Measurements from ENCODE around the gene SLC2A13. TPM values are rescaled to one million over a fixed set of nuclear protein-coding genes. Genes with fewer than 3 reads are reported as not detected.
"Not testable (repeated sequence)": the region's sequence is repeated elsewhere in the genome, so short reads cannot be mapped to it uniquely, and the experiment has no call there.

SLC2A13 gene
- total RNA-seq, 1 donor from 2014 or later, result 15.8 TPM

DNA sequence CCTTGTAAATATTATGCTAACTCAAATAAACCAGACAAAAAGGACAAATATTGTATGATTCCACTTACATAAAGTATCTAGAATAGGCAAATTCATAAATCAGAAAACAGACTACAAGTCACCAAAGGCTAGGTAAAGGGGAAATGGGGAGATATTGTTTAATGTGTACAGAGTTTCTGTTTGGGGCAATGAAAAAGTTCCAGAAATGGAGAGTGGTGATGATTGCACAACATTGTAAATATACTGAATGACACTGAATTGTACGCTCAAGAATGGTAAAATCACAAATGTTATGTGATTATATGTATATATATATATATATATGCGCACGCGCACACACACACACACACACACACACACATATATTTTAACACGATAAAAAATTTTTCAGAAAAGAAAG, 182.5 kb downstream of the SLC2A13 start:
- Mint-ChIP-seq H3K9me3 (ENCODE audit: unreplicated experiment) (no peaks in the 10 kb centered on the region), H3K4me3 (ENCODE audit: unreplicated experiment) (no peak overlapping the region), H3K27me3 (ENCODE audit: unreplicated experiment) (no peaks in the 10 kb centered on the region), H3K36me3 (ENCODE audit: low read depth, unreplicated experiment) (no peaks in the 10 kb centered on the region), H3K4me1 (ENCODE audit: unreplicated experiment) (no peaks in the 10 kb centered on the region), H3K27ac (ENCODE audit: unreplicated experiment) (no peak overlapping the region)
- DNase-seq (ENCODE audit: low spot score), result no peak
- TF ChIP-seq, protein P1, sequence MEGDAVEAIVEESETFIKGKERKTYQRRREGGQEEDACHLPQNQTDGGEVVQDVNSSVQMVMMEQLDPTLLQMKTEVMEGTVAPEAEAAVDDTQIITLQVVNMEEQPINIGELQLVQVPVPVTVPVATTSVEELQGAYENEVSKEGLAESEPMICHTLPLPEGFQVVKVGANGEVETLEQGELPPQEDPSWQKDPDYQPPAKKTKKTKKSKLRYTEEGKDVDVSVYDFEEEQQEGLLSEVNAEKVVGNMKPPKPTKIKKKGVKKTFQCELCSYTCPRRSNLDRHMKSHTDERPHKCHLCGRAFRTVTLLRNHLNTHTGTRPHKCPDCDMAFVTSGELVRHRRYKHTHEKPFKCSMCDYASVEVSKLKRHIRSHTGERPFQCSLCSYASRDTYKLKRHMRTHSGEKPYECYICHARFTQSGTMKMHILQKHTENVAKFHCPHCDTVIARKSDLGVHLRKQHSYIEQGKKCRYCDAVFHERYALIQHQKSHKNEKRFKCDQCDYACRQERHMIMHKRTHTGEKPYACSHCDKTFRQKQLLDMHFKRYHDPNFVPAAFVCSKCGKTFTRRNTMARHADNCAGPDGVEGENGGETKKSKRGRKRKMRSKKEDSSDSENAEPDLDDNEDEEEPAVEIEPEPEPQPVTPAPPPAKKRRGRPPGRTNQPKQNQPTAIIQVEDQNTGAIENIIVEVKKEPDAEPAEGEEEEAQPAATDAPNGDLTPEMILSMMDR (IDR thresholded peaks at IDR 0.05; ENCODE audit: unreplicated experiment), result no peak

DNA sequence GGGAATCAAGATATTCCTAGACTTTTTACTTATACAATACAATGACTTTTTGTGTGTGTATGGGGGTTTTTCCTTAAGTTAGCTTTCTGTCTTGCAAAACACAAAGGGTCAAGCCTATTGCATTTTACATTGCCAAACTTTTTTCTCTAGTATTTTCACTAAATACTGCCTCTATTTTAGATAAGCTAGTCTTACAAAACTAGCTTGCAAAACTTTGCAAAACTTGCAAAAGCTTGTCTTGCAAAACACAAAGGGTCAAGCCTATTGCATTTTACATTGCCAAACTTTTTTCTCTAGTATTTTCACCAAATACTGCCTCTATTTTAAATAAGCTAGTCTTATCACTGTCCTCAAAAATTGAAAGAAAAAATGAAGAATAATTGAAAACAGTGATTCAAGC, 183.3 kb downstream of the SLC2A13 start:
- H3K4me3 Mint-ChIP-seq (ENCODE audit: unreplicated experiment); H3K27me3 Mint-ChIP-seq (ENCODE audit: unreplicated experiment); H3K9me3 Mint-ChIP-seq (ENCODE audit: unreplicated experiment); H3K27ac Mint-ChIP-seq (ENCODE audit: unreplicated experiment); H3K36me3 Mint-ChIP-seq (ENCODE audit: low read depth, unreplicated experiment); H3K4me1 Mint-ChIP-seq (ENCODE audit: unreplicated experiment); DNase-seq (ENCODE audit: low spot score): not testable (repeated sequence)

DNA sequence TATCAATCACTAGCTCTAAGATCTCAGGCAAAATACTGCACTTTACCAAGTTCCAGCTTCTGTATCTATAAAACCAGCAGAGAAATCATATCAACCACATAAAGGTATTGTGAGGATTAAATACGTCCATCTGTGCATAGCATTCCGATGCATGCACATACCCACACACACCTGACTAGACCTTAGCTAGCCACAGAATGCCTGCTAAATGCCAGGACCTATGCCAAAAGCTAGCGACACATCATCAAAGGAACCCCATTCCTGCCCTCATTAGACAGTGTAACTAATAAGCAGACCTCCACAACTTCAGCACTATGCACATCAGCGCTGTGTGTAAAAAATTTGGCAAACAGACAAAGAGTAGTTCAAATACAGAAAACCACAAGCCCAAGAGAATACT, 185.2 kb downstream of the SLC2A13 start:
- Mint-ChIP-seq H3K27ac (ENCODE audit: unreplicated experiment) (no peak overlapping the region), H3K4me3 (ENCODE audit: unreplicated experiment) (no peak overlapping the region), H3K4me1 (ENCODE audit: unreplicated experiment) (peaks cover 3% of the 10 kb centered on the region), H3K36me3 (ENCODE audit: low read depth, unreplicated experiment) (no peaks in the 10 kb centered on the region), H3K27me3 (ENCODE audit: unreplicated experiment) (no peaks in the 10 kb centered on the region), H3K9me3 (ENCODE audit: unreplicated experiment) (no peaks in the 10 kb centered on the region)
- TF ChIP-seq, protein P1 (IDR thresholded peaks at IDR 0.05; ENCODE audit: unreplicated experiment), result no peak
- no peak for DNase-seq (ENCODE audit: low spot score)

DNA sequence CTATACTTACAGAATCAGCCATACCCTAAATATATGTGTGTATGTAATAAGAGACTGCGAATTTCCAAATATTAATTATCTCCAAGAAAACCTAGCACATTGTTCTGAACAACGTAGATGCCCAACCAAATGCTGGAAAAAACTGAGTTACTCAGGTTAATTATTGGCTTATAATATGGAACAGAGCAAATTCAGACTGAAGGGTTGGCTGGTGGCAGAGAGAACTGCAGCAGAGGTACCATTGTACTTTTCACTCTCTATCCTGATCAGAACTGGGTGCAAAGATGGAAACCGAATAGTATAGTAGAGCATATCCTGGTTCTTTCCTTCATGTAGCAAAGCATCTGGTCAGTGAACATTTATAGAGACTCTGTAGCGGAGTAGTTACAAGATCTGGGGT, 185.7 kb downstream of the SLC2A13 start:
- peaks cover 3% of the 10 kb centered on the region for H3K4me1 Mint-ChIP-seq (ENCODE audit: unreplicated experiment)
- H3K27me3 Mint-ChIP-seq (ENCODE audit: unreplicated experiment), result no peaks in the 10 kb centered on the region
- H3K4me3 Mint-ChIP-seq (ENCODE audit: unreplicated experiment), result no peak overlapping the region
- no peak for DNase-seq (ENCODE audit: low spot score)
- no peaks in the 10 kb centered on the region for H3K36me3 Mint-ChIP-seq (ENCODE audit: low read depth, unreplicated experiment)
- no peak overlapping the region for H3K27ac Mint-ChIP-seq (ENCODE audit: unreplicated experiment)
- no peaks in the 10 kb centered on the region for H3K9me3 Mint-ChIP-seq (ENCODE audit: unreplicated experiment)
- TF ChIP-seq, protein P1 (IDR thresholded peaks at IDR 0.05; ENCODE audit: unreplicated experiment), result no peak

DNA sequence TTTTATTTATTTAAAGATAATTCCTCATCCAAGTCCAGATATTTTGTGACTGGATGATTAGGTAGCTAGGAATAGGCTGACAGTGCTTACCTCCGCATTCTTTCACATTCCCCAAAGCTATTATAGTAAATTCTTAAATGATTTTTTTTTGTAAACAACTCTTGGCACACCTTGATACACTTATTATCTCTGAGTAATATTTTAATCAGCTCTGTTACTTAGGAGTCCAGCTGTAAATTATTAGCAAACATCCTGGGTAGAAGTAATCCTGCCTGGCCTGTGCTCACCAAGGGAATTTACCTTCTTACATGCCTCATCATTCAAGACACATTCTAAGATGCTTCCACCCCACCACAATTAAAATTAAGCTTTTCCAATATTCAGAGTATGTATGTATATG, 186.1 kb downstream of the SLC2A13 start:
- H3K4me3 Mint-ChIP-seq (ENCODE audit: unreplicated experiment), result no peak overlapping the region
- TF ChIP-seq, protein P1 (IDR thresholded peaks at IDR 0.05; ENCODE audit: unreplicated experiment), result no peak

DNA sequence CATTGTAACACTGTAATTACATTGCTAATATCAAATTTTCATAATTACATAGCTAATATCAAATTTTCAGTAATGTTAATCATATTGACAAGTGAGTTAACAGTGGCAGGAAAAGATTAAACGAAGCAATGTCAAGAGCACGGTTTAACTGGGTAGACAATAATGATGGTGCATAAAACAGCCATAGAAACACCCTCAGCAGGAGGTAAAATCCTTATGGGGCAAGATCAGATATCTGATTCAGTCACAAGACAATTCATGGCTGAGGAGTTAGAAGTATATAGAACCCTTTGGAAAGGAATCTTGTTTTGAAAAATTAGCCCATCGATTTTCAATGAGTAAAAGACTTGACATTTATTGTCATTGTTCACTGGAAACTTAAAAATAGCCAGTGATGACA, 190.6 kb downstream of the SLC2A13 start:
- Mint-ChIP-seq H3K27ac (ENCODE audit: unreplicated experiment) (no peak overlapping the region), H3K27me3 (ENCODE audit: unreplicated experiment) (no peaks in the 10 kb centered on the region), H3K4me3 (ENCODE audit: unreplicated experiment) (no peak overlapping the region), H3K4me1 (ENCODE audit: unreplicated experiment) (peaks cover 3% of the 10 kb centered on the region), H3K9me3 (ENCODE audit: unreplicated experiment) (no peaks in the 10 kb centered on the region), H3K36me3 (ENCODE audit: low read depth, unreplicated experiment) (no peaks in the 10 kb centered on the region)
- no peak for DNase-seq (ENCODE audit: low spot score)
- TF ChIP-seq, protein P1 (IDR thresholded peaks at IDR 0.05; ENCODE audit: unreplicated experiment), result no peak

More for the DNA sequence above, 186.1 kb downstream of the SLC2A13 start:
- H3K4me1 Mint-ChIP-seq (ENCODE audit: unreplicated experiment), result peaks cover 3% of the 10 kb centered on the region
- no peak for DNase-seq (ENCODE audit: low spot score)
- H3K36me3 Mint-ChIP-seq (ENCODE audit: low read depth, unreplicated experiment), result no peaks in the 10 kb centered on the region
- H3K9me3 Mint-ChIP-seq (ENCODE audit: unreplicated experiment), result no peaks in the 10 kb centered on the region
- no peak overlapping the region for H3K27ac Mint-ChIP-seq (ENCODE audit: unreplicated experiment)
- no peaks in the 10 kb centered on the region for H3K27me3 Mint-ChIP-seq (ENCODE audit: unreplicated experiment)

Measured in endothelial cell (in vitro differentiated cells).